Naive thymus-derived CD8-positive, alpha-beta T cell (primary cell): Measurements from ENCODE around the gene ARL16. TPM values are rescaled to one million over a fixed set of nuclear protein-coding genes. Genes with fewer than 3 reads are reported as not detected.

Experiments used
- ATAC-seq, 2 donors: fragments of 150-1000 bp; cut with Tn5 transposase in 1 of 2; sonication (Bioruptor Pico), chemical (Tn5 transposase) in 1 of 2; 1 replicate in 1 of 2; 2 replicates in 1 of 2; pipeline ENCODE4 v1.10.0; 2021; ENCODE audit warnings: mild to moderate bottlenecking in 2 of 2, moderate library complexity in 2 of 2
- POLR2A ChIA-PET: fragments of 350-600 bp; sonication (Branson Sonifier 250); formaldehyde crosslinking; loops from one replicate; lab custom pipeline; 2021; ENCODE audit warnings: antibody characterized with exemption; lab: Charles Lee
- DNase-seq, 10 donors: peaks; one replicate each; pipeline versions ENCODE4 v3.0.0 to v3.0.0-alpha.2; 2020 to 2022
- H3K27ac Mint-ChIP-seq, 10 donors: one replicate each; pipeline ENCODE4 v1.8.0; 2020 to 2022; ENCODE audit warnings: mild to moderate bottlenecking in 10 of 10, mixed read lengths in 10 of 10, moderate library complexity in 4 of 10, inconsistent platforms in 1 of 10
- H3K27me3 Mint-ChIP-seq, 5 donors: one replicate each; pipeline ENCODE4 v1.8.0; 2021 to 2022; ENCODE audit warnings: mixed read lengths in 5 of 5
- H3K36me3 Mint-ChIP-seq, 3 donors: one replicate each; pipeline ENCODE4 v1.8.0; 2020 to 2022; ENCODE audit warnings: mixed read lengths in 3 of 3, mild to moderate bottlenecking in 2 of 3, inconsistent platforms in 1 of 3
- H3K4me1 Mint-ChIP-seq, 4 donors: one replicate each; pipeline ENCODE4 v1.8.0; 2021 to 2022; ENCODE audit warnings: mixed read lengths in 4 of 4
- H3K4me3 Mint-ChIP-seq, 10 donors: one replicate each; pipeline ENCODE4 v1.8.0; 2020 to 2022; ENCODE audit warnings: mild to moderate bottlenecking in 10 of 10, mixed read lengths in 10 of 10, moderate library complexity in 6 of 10, inconsistent platforms in 1 of 10
- H3K9me3 Mint-ChIP-seq, 9 donors: one replicate each; pipeline ENCODE4 v1.8.0; 2020 to 2022; ENCODE audit warnings: mixed read lengths in 9 of 9, mild to moderate bottlenecking in 3 of 9, inconsistent platforms in 1 of 9, moderate library complexity in 1 of 9
- polyA plus RNA-seq, 3 donors: library from polyadenylated mRNA; unstranded; fragments of 300-500 nt; fragmentation: Illumina TruSeq; gene quantifications; one replicate each; pipeline ENCODE4 v1.2.3, GENCODE V29; 2021
- total RNA-seq, 8 experiments: library from RNA in 2 of 8; stranded (reverse) in 2 of 8; gene quantifications; one replicate each; pipeline ENCODE4 v1.2.3 and lab custom pipeline; 2021 to 2026

The ARL16 gene, protein sequence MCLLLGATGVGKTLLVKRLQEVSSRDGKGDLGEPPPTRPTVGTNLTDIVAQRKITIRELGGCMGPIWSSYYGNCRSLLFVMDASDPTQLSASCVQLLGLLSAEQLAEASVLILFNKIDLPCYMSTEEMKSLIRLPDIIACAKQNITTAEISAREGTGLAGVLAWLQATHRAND
- total RNA-seq: 10 to 100 TPM; 23.4 to 26.8 TPM
- polyA plus RNA-seq: 10 to 100 TPM; 26.0 to 39.3 (median 32.9) TPM
- 24.3 to 42.8 (median 32.1) reads per million in 6 experiments for total RNA-seq (lab: John Stamatoyannopoulos, UW)

DNA sequence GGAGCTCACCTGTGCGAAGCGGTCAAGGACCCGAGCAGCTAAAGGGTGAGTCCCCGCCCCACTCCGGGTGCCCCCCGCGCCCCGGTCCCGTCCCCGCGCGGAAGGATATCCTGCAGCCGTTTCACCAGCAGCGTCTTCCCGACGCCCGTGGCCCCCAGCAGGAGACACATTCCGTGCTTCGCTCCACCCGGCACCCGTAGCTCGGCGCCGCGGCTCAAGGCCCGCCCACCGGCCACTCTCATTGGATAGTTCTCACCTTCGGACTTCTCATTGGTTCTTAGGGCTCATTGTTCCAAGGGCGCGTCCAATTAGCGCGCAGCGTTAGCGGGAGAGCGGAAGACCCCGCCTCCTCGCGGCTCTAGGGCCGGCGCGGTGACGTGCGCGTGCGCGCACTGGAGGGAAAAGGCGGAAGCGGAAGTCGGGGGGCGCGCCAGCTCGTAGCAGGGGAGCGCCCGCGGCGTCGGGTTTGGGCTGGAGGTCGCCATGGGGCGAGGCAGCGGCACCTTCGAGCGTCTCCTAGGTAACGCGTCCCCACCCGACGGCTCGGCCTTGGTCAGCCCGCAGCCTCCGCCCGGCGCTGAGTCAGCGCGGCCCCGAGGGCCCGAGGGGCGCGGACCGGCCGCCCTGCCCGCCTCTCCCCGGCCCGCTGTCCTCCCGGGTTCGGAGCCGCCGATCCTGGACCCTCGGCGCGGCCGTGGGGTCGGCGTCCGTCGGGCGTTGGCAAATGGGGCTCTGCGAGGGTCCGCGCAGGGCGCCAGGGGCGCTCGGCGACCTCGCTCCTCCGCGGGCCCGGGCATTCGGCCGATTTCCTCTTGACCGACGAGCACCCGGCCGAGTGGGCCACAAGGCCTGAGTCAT lies at the start of gene ARL16, which contains the start of gene HGS:
Gene ARL16 (minus strand): TSS at position 214 of the 858 bp plus-strand sequence. CDS start 44 bp downstream, at position 170.
Gene HGS (plus strand): TSS at position 428 of the 858 bp plus-strand sequence. CDS start 56 bp downstream, at position 484.
- H3K4me1 Mint-ChIP-seq: peaks cover 17 to 54% (median 31%) of the 10 kb centered on the region in 4 donors
- peak within 1 kb of the TSS; percentile 87 to 100 (median 98) for H3K4me3 Mint-ChIP-seq
- POLR2A ChIA-PET: interaction anchor here (0.6 to 5.8 kb wide), 25 partner anchors 8 to 1229 kb away, joined by 3 to 80 read pairs (median 4); partner anchors contain the start of genes CCDC137, CEP131, FAAP100 and MCRIP1
- H3K27ac Mint-ChIP-seq: peak within 1 kb of the TSS; percentile 84 to 98 (median 94)
- peak; percentile 98 to 99 for ATAC-seq
- no peaks in the 10 kb centered on the region for H3K27me3 Mint-ChIP-seq
- DNase-seq: peak; percentile 96 to 99 (median 97)
- H3K36me3 Mint-ChIP-seq: peaks cover 0 to 22% (median 0%) of the 10 kb centered on the region in 3 donors
- H3K9me3 Mint-ChIP-seq: peaks cover 0 to 2% (median 0%) of the 10 kb centered on the region in 9 donors

GRCh38 chr17:81727324-81728031 lies 43.9 kb upstream of the ARL16 start:
- Mint-ChIP-seq H3K27me3 (peaks cover 8 to 38% (median 19%) of the 10 kb centered on the region in 5 donors), H3K4me1 (no peaks in the 10 kb centered on the region), H3K4me3 (no peak overlapping the region), H3K9me3 (no peaks in the 10 kb centered on the region), H3K27ac (peak overlapping the region in 1 of 10 donors; percentile 56), H3K36me3 (no peaks in the 10 kb centered on the region)
- POLR2A ChIA-PET: no interaction called here
- DNase-seq: no peak
- no peak for ATAC-seq

DNA sequence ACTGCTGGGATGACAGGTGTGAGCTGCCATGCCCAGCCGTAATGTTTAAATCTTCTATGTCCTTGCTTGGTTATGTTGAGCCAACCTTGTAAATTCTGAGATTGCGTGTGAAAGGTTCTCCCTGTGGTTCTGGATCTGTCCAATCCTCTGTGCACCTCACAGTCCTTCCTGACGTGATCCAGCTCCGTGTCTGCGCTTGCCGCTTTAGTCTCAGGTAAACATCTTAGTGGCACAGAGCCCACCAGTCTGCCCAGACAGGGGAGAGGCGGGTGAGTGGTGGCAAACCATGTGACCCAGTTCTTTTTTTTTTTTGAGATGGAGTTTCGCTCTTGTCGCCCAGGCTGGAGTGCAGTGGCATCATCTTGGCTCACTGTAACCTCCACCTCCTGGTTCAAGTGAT lies 42.4 kb upstream of the ARL16 start:
- H3K36me3 Mint-ChIP-seq: no peaks in the 10 kb centered on the region
- H3K4me1 Mint-ChIP-seq: no peaks in the 10 kb centered on the region
- H3K9me3 Mint-ChIP-seq: no peaks in the 10 kb centered on the region
- DNase-seq (no peak), ATAC-seq (no peak)
- H3K27ac Mint-ChIP-seq: no peak overlapping the region
- H3K27me3 Mint-ChIP-seq: peaks cover 7 to 26% (median 16%) of the 10 kb centered on the region in 5 donors
- POLR2A ChIA-PET: no interaction called here
- no peak overlapping the region for H3K4me3 Mint-ChIP-seq

DNA sequence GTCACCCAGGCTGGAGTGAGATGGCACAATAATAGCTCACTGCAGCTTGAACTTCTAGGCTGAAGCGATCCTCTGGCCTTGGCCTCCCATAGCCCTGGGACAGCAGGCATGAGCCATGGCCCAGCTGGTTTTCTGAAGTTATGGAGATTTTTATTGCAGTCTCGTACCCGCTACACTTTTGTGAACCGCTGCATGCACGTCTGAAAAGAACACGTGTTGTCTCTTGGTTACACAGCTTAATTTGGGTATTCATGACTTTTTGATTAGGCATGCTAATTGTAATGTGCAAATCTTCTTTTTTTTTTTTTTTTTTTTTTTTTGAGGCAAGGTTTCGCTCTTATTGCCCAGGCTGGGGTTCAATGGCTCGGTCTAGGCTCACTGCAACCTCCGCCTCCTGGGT lies 41.8 kb upstream of the ARL16 start:
- Mint-ChIP-seq H3K9me3 (no peaks in the 10 kb centered on the region), H3K27ac (no peak overlapping the region), H3K27me3 (peaks cover 5 to 22% (median 13%) of the 10 kb centered on the region in 5 donors), H3K4me3 (no peak overlapping the region), H3K36me3 (no peaks in the 10 kb centered on the region), H3K4me1 (no peaks in the 10 kb centered on the region)
- POLR2A ChIA-PET: interaction anchor here (0.7 kb wide), 1 partner anchor 124 kb away, joined by 3 read pairs; no protein-coding TSS in a partner anchor
- no peak for DNase-seq
- ATAC-seq: no peak

DNA sequence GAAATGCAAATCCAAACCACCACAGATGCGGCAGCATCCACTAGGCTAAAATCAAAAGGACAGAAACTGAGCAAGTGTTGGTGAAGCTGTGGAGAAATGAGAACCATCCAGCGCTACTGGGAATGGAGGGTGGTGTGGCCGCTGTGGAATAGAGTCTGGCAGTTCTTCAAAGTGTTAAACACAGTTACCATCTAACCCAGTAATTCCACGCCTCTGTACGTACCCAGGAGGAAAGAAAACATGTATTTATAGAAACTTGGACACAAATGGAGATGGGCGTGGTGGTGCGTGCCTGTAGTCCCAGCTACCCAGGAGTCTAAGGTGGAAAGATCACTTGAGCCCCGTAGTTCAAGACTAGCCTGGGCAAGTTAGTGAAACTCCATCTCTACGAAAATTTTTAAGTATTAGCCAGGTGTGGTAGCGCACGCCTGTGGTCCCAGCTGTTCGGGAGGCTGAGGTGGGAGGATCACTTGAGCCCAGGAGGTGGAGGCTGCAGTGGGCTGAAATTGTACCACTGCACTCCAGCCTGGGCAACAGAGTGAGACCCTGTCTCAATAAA lies 40.1 kb upstream of the ARL16 start:
- Mint-ChIP-seq H3K4me1 (no peaks in the 10 kb centered on the region), H3K9me3 (no peaks in the 10 kb centered on the region), H3K27ac (peak overlapping the region in 2 of 10 donors; percentile 7 to 63), H3K4me3 (no peak overlapping the region), H3K27me3 (peaks cover 5 to 16% (median 13%) of the 10 kb centered on the region in 5 donors), H3K36me3 (no peaks in the 10 kb centered on the region)
- DNase-seq: no peak
- ATAC-seq: no peak
- POLR2A ChIA-PET: interaction anchor here (0.7 kb wide), 1 partner anchor 686 kb away, joined by 5 read pairs; no protein-coding TSS in a partner anchor

GRCh38 chr17:81722184-81723120 lies 38.9 kb upstream of the ARL16 start:
- no peaks in the 10 kb centered on the region for H3K4me1 Mint-ChIP-seq
- no peak overlapping the region for H3K27ac Mint-ChIP-seq
- no peaks in the 10 kb centered on the region for H3K36me3 Mint-ChIP-seq
- H3K27me3 Mint-ChIP-seq: peaks cover 5 to 15% (median 10%) of the 10 kb centered on the region in 5 donors
- no peak for ATAC-seq
- no peak overlapping the region for H3K4me3 Mint-ChIP-seq
- POLR2A ChIA-PET: no interaction called here
- no peaks in the 10 kb centered on the region for H3K9me3 Mint-ChIP-seq
- no peak for DNase-seq

- POLR2A ChIA-PET: interaction anchor here (0.6 kb wide), 1 partner anchor 112 kb away, joined by 3 read pairs; the partner anchor contains the start of gene MCRIP1
- no peak overlapping the region for H3K4me3 Mint-ChIP-seq
- peaks cover 0 to 9% (median 4%) of the 10 kb centered on the region in 5 donors for H3K27me3 Mint-ChIP-seq
- DNase-seq (no peak), ATAC-seq (no peak)
- no peaks in the 10 kb centered on the region for H3K4me1 Mint-ChIP-seq
- H3K36me3 Mint-ChIP-seq: no peaks in the 10 kb centered on the region
- no peak overlapping the region for H3K27ac Mint-ChIP-seq
- no peaks in the 10 kb centered on the region for H3K9me3 Mint-ChIP-seq
These were observed 36.9 kb upstream of the ARL16 start for GRCh38 chr17:81720267-81721071.

DNA sequence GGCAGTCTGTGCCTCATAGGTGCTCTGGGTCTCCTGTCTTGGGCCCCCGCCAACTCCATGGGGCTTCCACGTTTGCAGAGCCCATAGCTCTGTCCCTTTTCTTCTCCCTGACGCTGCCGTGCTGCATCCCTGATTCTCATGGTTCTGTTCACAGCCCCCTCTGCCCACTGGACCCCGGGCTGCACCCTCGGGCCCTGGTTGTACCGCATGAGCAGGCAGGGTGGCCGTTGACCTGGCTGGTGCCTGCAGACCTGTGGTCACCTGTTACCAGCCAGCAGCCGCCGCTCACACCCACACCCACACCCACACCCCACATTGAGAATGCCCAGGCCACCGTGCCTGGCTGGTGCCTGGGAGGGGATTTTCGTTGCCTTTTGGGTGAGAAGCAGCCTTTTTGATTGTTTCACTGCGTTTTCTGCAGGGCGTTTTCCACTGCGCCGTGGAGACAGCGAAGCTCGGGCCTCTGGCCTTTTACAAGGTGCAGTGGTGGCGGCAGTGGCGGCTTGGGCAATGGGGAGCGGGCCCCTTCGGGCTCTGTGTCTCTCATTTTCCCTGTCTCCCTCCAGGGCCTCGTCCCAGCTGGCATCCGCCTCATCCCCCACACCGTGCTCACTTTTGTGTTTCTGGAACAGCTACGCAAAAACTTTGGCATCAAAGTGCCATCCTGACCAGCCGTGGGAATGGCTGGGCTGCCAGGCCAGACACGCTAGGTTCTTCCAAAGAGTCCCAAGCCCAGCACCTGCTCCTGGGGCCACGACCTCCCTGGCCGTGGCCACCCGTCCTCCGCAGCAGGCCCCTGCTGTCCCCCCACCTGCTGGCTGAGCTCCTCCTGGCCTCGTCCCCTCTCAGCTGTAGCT lies 36.0 kb upstream of the ARL16 start:
- Mint-ChIP-seq H3K27me3 (peaks cover 0 to 9% (median 4%) of the 10 kb centered on the region in 5 donors), H3K36me3 (no peaks in the 10 kb centered on the region), H3K27ac (no peak overlapping the region), H3K4me3 (no peak overlapping the region), H3K9me3 (no peaks in the 10 kb centered on the region), H3K4me1 (no peaks in the 10 kb centered on the region)
- POLR2A ChIA-PET: no interaction called here
- DNase-seq: no peak
- ATAC-seq: no peak

- H3K27ac Mint-ChIP-seq: peak overlapping the region in 1 of 10 donors; percentile 33
- no peak for ATAC-seq
- peaks cover 2 to 6% (median 4%) of the 10 kb centered on the region in 4 donors for H3K4me1 Mint-ChIP-seq
- no peak for DNase-seq
- no peak overlapping the region for H3K4me3 Mint-ChIP-seq
- POLR2A ChIA-PET: no interaction called here
- H3K36me3 Mint-ChIP-seq: no peaks in the 10 kb centered on the region
- no peaks in the 10 kb centered on the region for H3K27me3 Mint-ChIP-seq
- H3K9me3 Mint-ChIP-seq: no peaks in the 10 kb centered on the region
These were observed 34.1 kb upstream of the ARL16 start for GRCh38 chr17:81717766-81718089.

- Mint-ChIP-seq H3K9me3 (no peaks in the 10 kb centered on the region), H3K27ac (no peak overlapping the region), H3K4me1 (peaks cover 3 to 6% (median 6%) of the 10 kb centered on the region in 4 donors), H3K4me3 (no peak overlapping the region), H3K36me3 (no peaks in the 10 kb centered on the region), H3K27me3 (no peaks in the 10 kb centered on the region)
- POLR2A ChIA-PET: no interaction called here
- DNase-seq (no peak), ATAC-seq (no peak)
These were observed 33.6 kb upstream of the ARL16 start for GRCh38 chr17:81717049-81717765.
